Gastrocnemius medialis (tissue), 4 donors: ENCODE data around the gene RASAL2. TPM values are rescaled to one million over a fixed set of nuclear protein-coding genes. Genes with fewer than 3 reads are reported as not detected.
"Not testable (repeated sequence)": the region's sequence is repeated elsewhere in the genome, so short reads cannot be mapped to it uniquely, and the experiment has no call there.

Experiments used
- ATAC-seq, 2 donors: fragments of 150-250 bp; one replicate each; pipeline ENCODE4 v1.9.1; 2016
- DNase-seq, 2 donors: peaks; one replicate each; pipeline ENCODE4 v3.0.0-alpha.2; 2019
- H3K27ac ChIP-seq, 4 donors: fragments of 200-600 bp; sonication (generic); 1 replicate in 1 of 4; 2 replicates in 3 of 4; pipeline ENCODE4 v1.5.1; 2016 to 2018; ENCODE audit warnings: mild to moderate bottlenecking in 2 of 4, moderate library complexity in 1 of 4
- H3K27me3 ChIP-seq, 3 donors: fragments of 200-600 bp; sonication (generic) in 2 of 3; 1 replicate in 1 of 3; 2 replicates in 2 of 3; pipeline versions ENCODE4 v1.5.1 to v1.6.0; 2016 to 2019; ENCODE audit warnings: mild to moderate bottlenecking in 1 of 3, moderate library complexity in 1 of 3
- H3K36me3 ChIP-seq, 2 donors: fragments of 200-600 bp; sonication (generic) in 1 of 2; one replicate each; pipeline ENCODE4 v1.5.1; 2017 to 2018
- H3K4me1 ChIP-seq, 2 donors: fragments of 200-600 bp; sonication (generic) in 1 of 2; one replicate each; pipeline ENCODE4 v1.5.1; 2016 to 2017; ENCODE audit warnings: mild to moderate bottlenecking in 2 of 2
- H3K4me3 ChIP-seq, 4 donors: fragments of 200-600 bp; sonication (generic) in 3 of 4; 1 replicate in 1 of 4; 2 replicates in 3 of 4; pipeline ENCODE4 v1.5.1; 2016 to 2019; ENCODE audit warnings: mild to moderate bottlenecking in 2 of 4
- H3K9me3 ChIP-seq, 3 donors: fragments of 200-600 bp; sonication (generic) in 2 of 3; 1 replicate in 1 of 3; 2 replicates in 2 of 3; pipeline ENCODE4 v1.5.1; 2016 to 2019
- CTCF ChIP-seq, 5 experiments: fragments of 450-650 bp in 3 of 5; fragments of 200-600 bp in 2 of 5; sonication (generic) in 2 of 5; IDR thresholded peaks in 4 of 5; conservative IDR thresholded peaks in 1 of 5; 1 replicate in 4 of 5; 2 replicates in 1 of 5; pipeline ENCODE4 v1.5.1; 2016 to 2019; ENCODE audit warnings: antibody characterized with exemption in 5 of 5, mild to moderate bottlenecking in 3 of 5, moderate library complexity in 3 of 5
- POLR2A ChIP-seq, 2 donors: fragments of 450-650 bp; IDR thresholded peaks; one replicate each; pipeline ENCODE4 v1.6.1; 2017; ENCODE audit warnings: antibody characterized with exemption in 2 of 2, mild to moderate bottlenecking in 2 of 2, moderate library complexity in 2 of 2
- in situ Hi-C, 4 donors: fragments of 200-750 bp; cut with MboI; loops; one replicate each; pipeline versions ENCODE4 v1.15.0 to v1.8.0; 2017; ENCODE audit warnings: low sequenced_read_pairs in 4 of 4
- intact Hi-C: fragments of 100-400 bp; cut with DNase I; formaldehyde crosslinking; loops from one replicate; pipeline ENCODE4 v1.15.1; 2023; ENCODE audit warnings: low total_unique reads
- total RNA-seq, 4 donors: library from RNA; depleted of rRNA; stranded (reverse); fragments of >200 nt; gene quantifications; one replicate each; pipeline versions ENCODE4 v1.1.0 to v1.2.3, GENCODE V29; 2016

RASAL2 gene
- total RNA-seq, 4 donors from 2014 or later: 7.6 to 13.4 (median 8.8) TPM

GRCh38 chr1:178109348-178110143, 15.6 kb downstream of the RASAL2 start:
- in situ Hi-C loops: no loop called here
- intact Hi-C loops: no loop called here
- H3K27ac ChIP-seq: no peak overlapping the region
- DNase-seq: no peak
- no peak for TF ChIP-seq POLR2A (IDR thresholded peaks at IDR 0.05)
- no peak for TF ChIP-seq CTCF (IDR thresholded peaks at IDR 0.05 in 4 of 5, conservative IDR thresholded peaks at IDR 0.05 in 1 of 5)
- H3K36me3 ChIP-seq: no peaks in the 10 kb centered on the region
- no peaks in the 10 kb centered on the region for H3K27me3 ChIP-seq
- no peaks in the 10 kb centered on the region for H3K9me3 ChIP-seq
- no peak overlapping the region for H3K4me3 ChIP-seq
- no peak for ATAC-seq
- H3K4me1 ChIP-seq: no peaks in the 10 kb centered on the region

- Histone ChIP-seq H3K9me3 (no peaks in the 10 kb centered on the region), H3K36me3 (no peaks in the 10 kb centered on the region), H3K27me3 (no peaks in the 10 kb centered on the region), H3K4me1 (no peaks in the 10 kb centered on the region), H3K27ac (no peak overlapping the region), H3K4me3 (no peak overlapping the region)
- intact Hi-C loops (no loop called here), in situ Hi-C loops (no loop called here)
- ATAC-seq (no peak), DNase-seq (no peak)
- no peak for TF ChIP-seq POLR2A (IDR thresholded peaks at IDR 0.05)
- TF ChIP-seq CTCF (IDR thresholded peaks at IDR 0.05 in 4 of 5, conservative IDR thresholded peaks at IDR 0.05 in 1 of 5): no peak
These were observed 21.4 kb downstream of the RASAL2 start for GRCh38 chr1:178115260-178115659.

- H3K27ac ChIP-seq: no peak overlapping the region
- no peak for ATAC-seq
- intact Hi-C loops: no loop called here
- no peaks in the 10 kb centered on the region for H3K4me1 ChIP-seq
- DNase-seq: no peak
- H3K9me3 ChIP-seq: no peaks in the 10 kb centered on the region
- no peak overlapping the region for H3K4me3 ChIP-seq
- no peaks in the 10 kb centered on the region for H3K27me3 ChIP-seq
- no peaks in the 10 kb centered on the region for H3K36me3 ChIP-seq
- no peak for TF ChIP-seq POLR2A (IDR thresholded peaks at IDR 0.05)
- no peak for TF ChIP-seq CTCF (IDR thresholded peaks at IDR 0.05 in 4 of 5, conservative IDR thresholded peaks at IDR 0.05 in 1 of 5)
- in situ Hi-C loops: no loop called here
These were observed 24.6 kb downstream of the RASAL2 start for GRCh38 chr1:178118524-178118923.

- Histone ChIP-seq H3K9me3 (no peaks in the 10 kb centered on the region), H3K27me3 (no peaks in the 10 kb centered on the region), H3K4me3 (no peak overlapping the region), H3K36me3 (no peaks in the 10 kb centered on the region), H3K4me1 (no peaks in the 10 kb centered on the region), H3K27ac (no peak overlapping the region)
- TF ChIP-seq CTCF (IDR thresholded peaks at IDR 0.05 in 4 of 5, conservative IDR thresholded peaks at IDR 0.05 in 1 of 5): no peak
- TF ChIP-seq POLR2A (IDR thresholded peaks at IDR 0.05): no peak
- intact Hi-C loops (no loop called here), in situ Hi-C loops (no loop called here)
- DNase-seq: no peak
- no peak for ATAC-seq
These were observed 25.7 kb downstream of the RASAL2 start for GRCh38 chr1:178119628-178120027.

GRCh38 chr1:178120088-178120487, 26.2 kb downstream of the RASAL2 start:
- Histone ChIP-seq H3K9me3 (no peaks in the 10 kb centered on the region), H3K4me3 (no peak overlapping the region), H3K36me3 (no peaks in the 10 kb centered on the region), H3K27me3 (no peaks in the 10 kb centered on the region), H3K27ac (no peak overlapping the region), H3K4me1 (no peaks in the 10 kb centered on the region)
- in situ Hi-C loops (no loop called here), intact Hi-C loops (no loop called here)
- no peak for TF ChIP-seq CTCF (IDR thresholded peaks at IDR 0.05 in 4 of 5, conservative IDR thresholded peaks at IDR 0.05 in 1 of 5)
- no peak for TF ChIP-seq POLR2A (IDR thresholded peaks at IDR 0.05)
- ATAC-seq (no peak), DNase-seq (no peak)

- in situ Hi-C loops, DNase-seq, intact Hi-C loops, H3K27ac ChIP-seq, H3K9me3 ChIP-seq, H3K4me3 ChIP-seq, H3K4me1 ChIP-seq, H3K36me3 ChIP-seq, ATAC-seq, H3K27me3 ChIP-seq: not testable (repeated sequence)
These were observed 26.7 kb downstream of the RASAL2 start for GRCh38 chr1:178120520-178121052.
